Cerebellar cortex (tissue), 1 donor: ENCODE measurements around the gene MOV10L1.
"Not testable (repeated sequence)": the region's sequence is repeated elsewhere in the genome, so short reads cannot be mapped to it uniquely, and the experiment has no call there.

Experiments used
- DNase-seq: peaks from one replicate; pipeline ENCODE4 v3.0.0-alpha.2; 2015; ENCODE audit warnings: low spot score

The MOV10L1 gene

DNA sequence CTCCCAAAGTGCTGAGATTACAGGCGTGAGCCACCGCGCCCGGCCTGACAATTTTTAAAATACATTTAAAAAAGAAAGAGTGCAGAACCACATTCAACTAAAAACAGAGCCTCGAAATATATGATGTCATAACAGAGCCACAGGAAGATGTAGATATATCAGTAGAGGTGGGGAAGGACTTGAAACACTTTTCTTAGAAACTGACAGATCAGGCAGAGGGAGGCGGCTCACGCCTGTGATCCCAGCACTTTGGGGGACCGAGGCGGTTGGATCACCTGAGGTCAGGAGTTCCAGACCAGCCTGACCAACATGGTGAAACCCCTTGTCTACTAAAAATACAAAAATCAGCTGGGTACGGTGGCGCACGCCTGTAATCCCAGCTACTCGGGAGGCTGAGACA is 11.6 kb upstream of the MOV10L1 start:
- no peak for DNase-seq

- DNase-seq: no peak
These were observed 11.0 kb upstream of the MOV10L1 start for GRCh38 chr22:50078761-50079160.

DNA sequence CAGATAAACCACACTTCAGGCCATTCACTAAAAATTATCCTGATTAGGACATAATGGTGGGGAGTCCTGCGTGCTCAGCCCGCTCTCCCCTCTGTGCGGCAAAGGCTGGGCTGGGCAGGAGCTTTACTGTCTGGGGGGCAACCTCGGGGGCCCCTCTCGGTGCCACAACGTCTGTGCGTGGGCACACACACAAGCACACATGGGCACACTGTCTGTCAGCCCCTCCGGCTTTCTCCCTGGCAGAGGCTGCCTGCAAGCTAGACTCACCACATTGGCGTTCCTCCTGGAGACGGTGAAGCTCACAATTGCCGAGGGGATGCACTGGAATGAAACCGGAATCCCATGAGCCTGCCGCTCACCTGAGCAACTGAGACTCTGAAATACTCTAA is 9.7 kb upstream of the MOV10L1 start:
- no peak for DNase-seq

GRCh38 chr22:50081426-50082196 is 8.2 kb upstream of the MOV10L1 start:
- DNase-seq: no peak

- no peak for DNase-seq
These were observed 7.5 kb upstream of the MOV10L1 start for GRCh38 chr22:50082197-50082715.

GRCh38 chr22:50082961-50083461 is 6.8 kb upstream of the MOV10L1 start:
- DNase-seq: no peak

- no peak for DNase-seq
These were observed 6.2 kb upstream of the MOV10L1 start for GRCh38 chr22:50083462-50084079.

DNA sequence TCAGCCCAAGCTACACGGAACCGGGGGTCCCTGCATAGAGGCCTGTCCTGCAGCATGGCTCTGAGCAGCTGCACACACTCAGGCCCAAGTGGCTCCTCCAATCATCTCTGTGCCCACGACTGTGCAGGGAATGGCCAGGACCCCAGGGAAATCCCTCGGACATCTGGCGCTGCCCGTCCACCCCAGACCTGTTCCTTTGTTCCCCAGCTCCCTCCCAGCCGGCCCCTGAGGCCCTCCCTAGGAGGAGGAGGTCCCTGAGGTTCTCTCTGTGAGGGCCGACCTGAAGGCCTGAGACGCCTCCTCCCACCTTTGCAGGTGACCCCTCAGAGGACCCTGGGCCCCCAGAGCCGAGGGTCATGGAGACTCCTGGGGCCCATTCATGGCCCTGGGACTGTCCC is 5.7 kb upstream of the MOV10L1 start:
- no peak for DNase-seq

DNA sequence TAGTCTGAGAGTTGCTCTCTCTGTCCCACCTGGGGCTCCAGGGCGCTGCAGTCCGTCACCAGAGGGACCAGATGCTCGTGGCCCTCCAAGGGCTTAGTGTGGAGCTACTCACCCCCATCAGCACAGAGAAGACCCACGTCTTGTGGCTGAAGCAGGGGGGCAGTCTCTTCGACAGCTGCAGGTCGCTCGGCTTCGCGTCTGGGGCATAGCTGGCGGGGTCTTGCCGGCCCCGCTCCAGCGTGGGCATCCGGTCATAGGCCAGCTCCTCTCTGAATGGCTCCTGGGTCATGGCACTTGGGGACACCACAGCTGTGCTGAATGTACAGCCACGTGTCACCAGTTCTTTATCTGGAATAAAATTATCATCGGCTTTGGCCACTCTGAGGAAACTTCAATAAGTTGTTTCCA is 5.2 kb upstream of the MOV10L1 start:
- DNase-seq: no peak

- peak; percentile 10 for DNase-seq
These were observed 4.4 kb upstream of the MOV10L1 start, which contains the start of gene MLC1 for GRCh38 chr22:50085211-50085972. Gene MLC1, minus strand, starts transcription at chr22:50085426. Its CDS starts 524 bp downstream, at chr22:50084902.

DNA sequence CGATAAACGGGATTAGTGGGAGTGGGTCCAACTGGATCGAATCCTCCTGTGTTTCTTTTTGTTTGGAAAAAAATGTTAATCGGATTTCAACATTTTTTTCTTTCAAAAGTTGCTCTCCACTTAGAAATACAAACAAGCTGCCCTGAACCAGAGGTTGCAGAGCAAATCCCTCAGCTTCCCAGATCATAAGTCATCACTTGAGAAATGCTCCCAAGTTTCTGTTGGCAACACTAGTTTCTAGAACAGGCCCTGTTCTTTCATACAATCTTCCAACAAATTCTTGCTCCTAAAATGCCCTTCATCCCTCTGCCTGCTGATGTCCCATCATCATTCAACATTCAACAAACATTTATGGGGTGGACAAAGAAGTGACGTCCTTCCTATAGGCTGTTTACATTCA is 3.3 kb upstream of the MOV10L1 start:
- DNase-seq: no peak

DNA sequence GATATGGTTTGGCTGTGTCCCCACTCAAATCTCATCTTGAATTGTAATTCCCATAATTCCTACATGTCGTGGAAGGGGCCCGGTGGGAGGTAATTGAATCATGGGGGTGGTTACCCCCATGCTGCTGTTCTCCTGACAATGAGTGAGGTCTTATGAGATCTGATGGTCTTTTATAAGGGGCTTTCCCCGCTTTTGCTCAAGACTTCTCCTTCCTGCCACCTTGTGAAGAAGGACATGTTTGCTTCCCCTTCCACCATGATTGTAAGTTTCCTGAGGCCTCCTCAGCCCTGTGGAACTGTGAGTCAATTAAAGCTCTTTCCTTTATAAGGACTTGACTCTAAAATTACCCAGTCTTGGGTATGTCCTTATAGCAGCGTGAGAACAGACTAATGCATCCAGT is 2.8 kb upstream of the MOV10L1 start:
- not testable (repeated sequence) for DNase-seq

- no peak for DNase-seq
These were observed 2.2 kb upstream of the MOV10L1 start for GRCh38 chr22:50087646-50088045.

DNA sequence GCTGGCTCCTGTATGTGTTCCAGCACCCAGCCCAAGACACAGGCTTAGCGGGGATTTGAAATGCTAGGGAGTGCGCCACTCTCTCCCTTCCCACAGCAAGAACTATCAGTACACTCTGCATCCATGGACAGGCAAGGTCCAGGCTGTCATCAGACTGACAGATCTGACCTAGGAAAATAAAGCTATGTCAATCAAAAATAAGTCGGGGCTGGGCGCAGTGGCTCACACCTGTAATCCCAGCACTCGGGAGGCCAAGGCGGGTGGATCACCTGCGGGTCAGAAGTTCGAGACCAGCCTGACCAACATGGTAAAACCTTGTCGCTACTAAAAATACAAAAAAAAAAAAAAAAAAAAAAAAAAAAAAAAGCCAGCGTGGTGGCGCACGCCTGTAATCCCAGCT is 1.7 kb upstream of the MOV10L1 start:
- no peak for DNase-seq

DNA sequence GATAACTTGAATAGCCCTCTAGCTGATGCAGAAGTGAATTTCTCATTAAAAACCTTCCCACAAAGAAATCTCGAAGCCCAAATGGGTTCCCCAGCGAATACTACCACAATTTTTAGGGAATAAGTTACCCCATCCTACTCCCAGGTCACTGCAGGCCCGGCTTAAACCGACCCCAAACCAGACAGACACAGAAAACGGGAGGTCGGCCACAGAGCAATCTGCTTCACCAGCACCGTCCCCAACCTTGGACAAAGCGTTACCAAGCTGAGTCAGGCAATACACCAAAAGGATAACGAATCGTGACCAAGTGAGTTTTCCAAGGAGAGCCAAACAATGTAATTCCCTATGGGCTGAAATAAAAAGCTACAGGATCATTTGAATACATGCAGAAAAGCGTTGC is 575 bp upstream of the MOV10L1 start:
- no peak for DNase-seq

DNA sequence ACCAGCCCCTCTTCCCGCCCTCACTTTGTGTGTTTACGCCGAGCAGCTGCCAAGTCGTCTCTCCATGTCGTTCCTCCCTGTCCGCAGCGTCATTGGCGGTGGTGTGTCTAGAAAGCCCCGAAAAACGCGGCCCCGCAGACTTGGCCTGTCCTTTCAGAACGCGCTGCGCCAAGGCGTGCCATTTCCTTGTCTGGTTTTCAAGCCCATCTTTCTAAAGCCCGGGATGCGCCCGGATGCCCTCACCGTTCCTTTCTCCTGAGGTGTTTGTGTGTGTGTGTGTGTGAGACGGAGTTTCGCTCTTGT is 557 bp downstream of the MOV10L1 start:
- DNase-seq: no peak

DNA sequence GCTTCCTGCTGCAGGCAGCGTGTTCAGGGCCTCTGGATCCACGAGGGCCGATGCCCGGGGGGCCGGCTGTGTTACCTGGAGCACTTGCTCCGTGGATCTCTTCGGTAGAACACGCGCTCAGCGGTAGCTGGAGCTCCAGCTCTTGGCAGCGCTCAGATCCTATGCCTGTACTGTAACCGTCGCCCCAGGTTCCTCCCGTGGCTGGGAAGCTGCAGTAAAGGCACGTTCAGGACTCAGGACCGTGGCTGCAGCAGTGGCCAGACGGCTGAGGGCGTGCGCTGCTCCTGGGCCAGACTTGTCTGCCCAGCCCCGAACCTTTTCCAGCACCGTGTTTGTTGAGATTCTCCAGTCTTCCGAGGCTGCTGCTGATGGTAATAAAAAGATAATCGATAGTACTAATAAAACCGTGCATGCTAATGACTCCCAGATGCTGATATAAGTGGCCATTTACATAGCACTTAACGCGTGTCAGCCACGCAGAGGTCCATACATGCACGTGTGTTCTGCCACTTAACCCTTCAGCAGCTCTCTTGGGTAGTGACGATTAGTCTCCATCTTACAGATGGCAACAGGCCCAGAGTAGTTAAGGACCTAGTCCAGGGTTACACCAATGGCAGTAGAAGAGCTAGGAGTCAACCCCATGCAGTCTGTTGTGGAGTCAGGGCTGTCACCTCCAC is 1.4 kb downstream of the MOV10L1 start:
- DNase-seq: no peak

- no peak for DNase-seq
These were observed 2.5 kb downstream of the MOV10L1 start for GRCh38 chr22:50092342-50092741.

- DNase-seq: no peak
These were observed 8.2 kb downstream of the MOV10L1 start for GRCh38 chr22:50098052-50098451.

DNA sequence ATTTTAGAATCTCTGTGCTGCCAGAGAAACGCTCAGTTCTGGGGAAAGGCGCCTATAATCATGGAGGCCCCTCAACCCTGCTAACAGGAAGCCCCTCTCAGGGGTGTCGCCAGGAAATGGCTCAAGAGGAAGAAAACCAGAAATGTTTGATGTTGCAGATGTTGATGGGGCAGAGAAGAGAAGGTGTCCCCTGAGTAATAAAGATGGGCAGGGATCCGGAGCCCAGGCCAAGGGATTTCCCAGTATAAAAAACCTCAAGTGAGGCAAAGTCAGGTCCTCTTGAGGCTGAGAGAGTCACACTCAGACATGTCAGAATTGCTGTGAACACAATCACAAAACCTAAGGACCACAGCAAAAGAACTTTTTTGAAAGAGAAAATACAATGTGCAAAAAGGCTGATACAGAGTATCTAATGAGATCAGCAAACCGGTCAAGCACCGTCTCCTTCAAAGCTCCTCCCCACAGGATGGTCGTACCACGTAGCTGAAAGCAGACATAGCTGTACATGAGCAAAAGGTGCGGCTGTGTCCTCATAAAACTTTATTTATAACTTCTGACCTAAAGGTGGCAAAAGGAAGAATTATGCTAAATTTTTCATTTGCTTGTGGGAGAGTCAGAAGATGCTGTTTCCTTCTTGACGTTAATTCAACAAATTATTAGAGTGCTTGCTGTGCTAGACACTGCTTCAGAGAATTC is 12.2 kb downstream of the MOV10L1 start:
- DNase-seq: no peak

DNA sequence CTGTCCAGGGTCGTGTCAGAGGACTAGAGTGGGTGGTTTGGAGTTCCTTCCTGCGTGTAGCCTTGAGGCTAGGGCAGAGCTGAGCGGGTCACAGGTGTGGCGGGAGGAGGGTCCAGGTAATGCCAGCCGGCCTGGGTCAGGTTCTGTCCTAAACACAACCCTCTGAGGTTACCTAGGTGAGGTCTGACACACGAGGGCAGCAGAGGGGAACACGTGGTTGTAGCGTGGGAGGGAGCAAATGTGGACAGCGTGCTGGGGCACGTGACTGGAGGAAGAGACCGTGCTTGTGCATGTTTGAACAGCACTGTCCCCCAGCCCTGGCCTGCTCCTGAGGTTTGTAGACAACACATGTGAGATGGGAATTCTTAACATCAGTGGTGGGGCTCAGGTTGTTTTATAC is 13.1 kb downstream of the MOV10L1 start:
- DNase-seq: no peak

- DNase-seq: no peak
These were observed 14.3 kb downstream of the MOV10L1 start for GRCh38 chr22:50104141-50104544.
